Caco-2 (cell line): ENCODE data around the gene GGTLC1. TPM values are rescaled to one million over a fixed set of nuclear protein-coding genes. Genes with fewer than 3 reads are reported as not detected.

Experiments used
- BruUV-seq: library from RNA; stranded (reverse); fragments of 400-500 nt; replicated peaks from 2 replicates; lab custom pipeline; 2021; lab: Mats Ljungman, UMichigan
- CTCF ChIA-PET: fragments of 300-600 bp; sonication (Branson Sonifier 250); formaldehyde crosslinking; loops from one replicate; lab custom pipeline; 2022; ENCODE audit warnings: antibody characterized with exemption; lab: Charles Lee
- POLR2A ChIA-PET: fragments of 300-600 bp; sonication (Branson Sonifier 250); formaldehyde crosslinking; loops from one replicate; lab custom pipeline; 2022; ENCODE audit warnings: antibody characterized with exemption; lab: Charles Lee
- DNase-seq, 2 experiments: peaks; one replicate each; pipeline versions ENCODE4 v3.0.0 to v3.0.0-alpha.2; 2020 to 2022
- H3K27me3 ChIP-seq: replicated peaks from 2 replicates; pipeline ENCODE4 v1.6.0; 2011; ENCODE audit warnings: low read length; ENCODE audit not compliant: control insufficient read depth, insufficient read depth
- H3K36me3 ChIP-seq: 2 replicates; pipeline ENCODE4 v1.5.1; 2011; ENCODE audit warnings: low read length; ENCODE audit not compliant: control insufficient read depth, insufficient read depth
- H3K4me1 ChIP-seq: fragments of 250-450 bp; sonication (Bioruptor Pico); 2 replicates; pipeline ENCODE4 v1.5.1; 2020; ENCODE audit warnings: mild to moderate bottlenecking
- H3K4me3 ChIP-seq: 2 replicates; pipeline ENCODE4 v1.5.1; 2011; ENCODE audit warnings: low read depth, mild to moderate bottlenecking, control low read depth, low read length
- H3K9me3 ChIP-seq: fragments of 250-450 bp; sonication (Bioruptor Pico); 2 replicates; pipeline ENCODE4 v1.5.1; 2020; ENCODE audit warnings: mild to moderate bottlenecking, moderate library complexity
- H3K27ac Mint-ChIP-seq: one replicate; pipeline ENCODE4 v1.8.0; 2022; ENCODE audit warnings: mixed read lengths; ENCODE audit not compliant: unreplicated experiment
- H3K27me3 Mint-ChIP-seq: one replicate; pipeline ENCODE4 v1.8.0; 2022; ENCODE audit warnings: mixed read lengths; ENCODE audit not compliant: insufficient read depth, unreplicated experiment
- H3K36me3 Mint-ChIP-seq: one replicate; pipeline ENCODE4 v1.8.0; 2022; ENCODE audit warnings: mild to moderate bottlenecking, mixed read lengths; ENCODE audit not compliant: insufficient read depth, unreplicated experiment
- H3K4me1 Mint-ChIP-seq: one replicate; pipeline ENCODE4 v1.8.0; 2022; ENCODE audit warnings: low read depth, mixed read lengths; ENCODE audit not compliant: unreplicated experiment
- H3K4me3 Mint-ChIP-seq: one replicate; pipeline ENCODE4 v1.8.0; 2022; ENCODE audit warnings: mild to moderate bottlenecking, moderate library complexity, mixed read lengths; ENCODE audit not compliant: unreplicated experiment
- H3K9me3 Mint-ChIP-seq: one replicate; pipeline ENCODE4 v1.8.0; 2022; ENCODE audit warnings: mixed read lengths; ENCODE audit not compliant: unreplicated experiment
- CTCF ChIP-seq, 2 experiments: fragments of 200-600 bp in 1 of 2; IDR thresholded peaks; 1 replicate in 1 of 2; 2 replicates in 1 of 2; pipeline versions ENCODE4 v1.5.1 to v1.8.0; 2011 to 2022; ENCODE audit warnings: antibody characterized with exemption in 1 of 2, control low read depth in 1 of 2, inconsistent platforms in 1 of 2, low read depth in 1 of 2, low read length in 1 of 2, mild to moderate bottlenecking in 1 of 2, moderate library complexity in 1 of 2; ENCODE audit not compliant: insufficient read depth in 1 of 2, severe bottlenecking in 1 of 2, unreplicated experiment in 1 of 2
- intact Hi-C: fragments of 100-400 bp; cut with micrococcal nuclease; formaldehyde crosslinking; loops from one replicate; pipeline ENCODE4 v1.10.0; 2022; ENCODE audit not compliant: unreplicated experiment
- total RNA-seq: library from RNA; stranded (reverse); gene quantifications from 2 replicates; pipeline ENCODE4 v1.2.3, GENCODE V29; 2022

GGTLC1 gene
- total RNA-seq, 1 experiment from 2014 or later, result 0.68 TPM

GRCh38 chr20:24016607-24017457, 28.3 kb upstream of the GGTLC1 start:
- H3K4me1 ChIP-seq, result 0 out of 2 replicates have a peak, but pooled peaks cover 8% of the 10 kb centered on the region
- POLR2A ChIA-PET, result no interaction called here
- Mint-ChIP-seq H3K9me3 (no peaks in the 10 kb centered on the region), H3K27me3 (peaks cover 35% of the 10 kb centered on the region), H3K4me3 (no peak overlapping the region), H3K27ac (no peak overlapping the region), H3K4me1 (peaks cover 5% of the 10 kb centered on the region), H3K36me3 (no peaks in the 10 kb centered on the region)
- H3K4me3 ChIP-seq, result no peak overlapping the region
- no peaks in the 10 kb centered on the region for H3K27me3 ChIP-seq
- TF ChIP-seq CTCF (IDR thresholded peaks at IDR 0.05; ENCODE audit: insufficient read depth in 1 of 2, low read depth in 1 of 2, low read length in 1 of 2, severe bottlenecking in 1 of 2, unreplicated experiment in 1 of 2), result no peak
- CTCF ChIA-PET, result no interaction called here
- no peaks in the 10 kb centered on the region for H3K36me3 ChIP-seq
- DNase-seq, result no peak
- intact Hi-C loops, result no loop called here
- no TSS peak for BruUV-seq
- H3K9me3 ChIP-seq, result no peaks in the 10 kb centered on the region

GRCh38 chr20:24013953-24014352, 25.4 kb upstream of the GGTLC1 start:
- H3K4me1 ChIP-seq, result 0 out of 2 replicates have a peak, but pooled peaks cover 8% of the 10 kb centered on the region
- Mint-ChIP-seq H3K9me3 (no peaks in the 10 kb centered on the region), H3K4me1 (peaks cover 5% of the 10 kb centered on the region), H3K27me3 (peaks cover 32% of the 10 kb centered on the region), H3K36me3 (no peaks in the 10 kb centered on the region), H3K27ac (no peak overlapping the region), H3K4me3 (no peak overlapping the region)
- TF ChIP-seq CTCF (IDR thresholded peaks at IDR 0.05; ENCODE audit: insufficient read depth in 1 of 2, low read depth in 1 of 2, low read length in 1 of 2, severe bottlenecking in 1 of 2, unreplicated experiment in 1 of 2), result no peak
- CTCF ChIA-PET, result no interaction called here
- BruUV-seq, result no TSS peak
- H3K27me3 ChIP-seq, result no peaks in the 10 kb centered on the region
- no peak overlapping the region for H3K4me3 ChIP-seq
- H3K9me3 ChIP-seq, result no peaks in the 10 kb centered on the region
- H3K36me3 ChIP-seq, result no peaks in the 10 kb centered on the region
- POLR2A ChIA-PET, result no interaction called here
- no peak for DNase-seq
- intact Hi-C loops, result no loop called here

GRCh38 chr20:24011282-24011681, 22.7 kb upstream of the GGTLC1 start:
- Mint-ChIP-seq H3K4me3 (no peak overlapping the region), H3K36me3 (no peaks in the 10 kb centered on the region), H3K27me3 (peaks cover 30% of the 10 kb centered on the region), H3K27ac (no peak overlapping the region), H3K4me1 (peaks cover under 1% of the 10 kb centered on the region), H3K9me3 (no peaks in the 10 kb centered on the region)
- Histone ChIP-seq H3K4me1 (0 out of 2 replicates have a peak, but pooled peaks cover 2% of the 10 kb centered on the region), H3K36me3 (no peaks in the 10 kb centered on the region), H3K9me3 (no peaks in the 10 kb centered on the region), H3K27me3 (no peaks in the 10 kb centered on the region), H3K4me3 (no peak overlapping the region)
- CTCF ChIA-PET, result no interaction called here
- intact Hi-C loops, result no loop called here
- BruUV-seq, result no TSS peak
- no peak for TF ChIP-seq CTCF (IDR thresholded peaks at IDR 0.05; ENCODE audit: insufficient read depth in 1 of 2, low read depth in 1 of 2, low read length in 1 of 2, severe bottlenecking in 1 of 2, unreplicated experiment in 1 of 2)
- POLR2A ChIA-PET, result no interaction called here
- no peak for DNase-seq
